Vagina (tissue), 2 donors: ENCODE results near the gene TECTA. TPM values are rescaled to one million over a fixed set of nuclear protein-coding genes. Genes with fewer than 3 reads are reported as not detected.

Experiments used
- DNase-seq, 2 donors: peaks; one replicate each; pipeline ENCODE4 v3.0.0-alpha.2; 2017; ENCODE audit errors: extremely low spot score in 2 of 2
- H3K27ac ChIP-seq: fragments of 200-600 bp; sonication (generic); one replicate; pipeline ENCODE4 v1.5.1; 2019
- H3K27me3 ChIP-seq: fragments of 200-600 bp; sonication (generic); one replicate; pipeline ENCODE4 v1.5.1; 2019
- H3K36me3 ChIP-seq, 2 donors: fragments of 200-600 bp; sonication (generic); one replicate each; pipeline ENCODE4 v1.5.1; 2017 to 2019
- H3K4me1 ChIP-seq: fragments of 200-600 bp; sonication (generic); one replicate; pipeline ENCODE4 v1.5.1; 2019
- H3K4me3 ChIP-seq, 2 donors: fragments of 200-600 bp; sonication (generic); 1 replicate in 1 of 2; 2 replicates in 1 of 2; pipeline ENCODE4 v1.5.1; 2016 to 2019
- H3K9me3 ChIP-seq: fragments of 200-600 bp; sonication (generic); one replicate; pipeline ENCODE4 v1.5.1; 2019
- POLR2A ChIP-seq, 2 donors: fragments of 450-650 bp; IDR thresholded peaks; one replicate each; pipeline ENCODE4 v1.6.1; 2017; ENCODE audit warnings: antibody characterized with exemption in 2 of 2, mild to moderate bottlenecking in 2 of 2, moderate library complexity in 2 of 2
- POLR2AphosphoS5 ChIP-seq, 2 donors: sonication (generic); formaldehyde crosslinking; IDR thresholded peaks; one replicate each; pipeline ENCODE4 v1.9.0; 2017; ENCODE audit warnings: antibody characterized with exemption in 2 of 2, mild to moderate bottlenecking in 2 of 2, low read depth in 1 of 2; ENCODE audit not compliant: insufficient read depth in 1 of 2
- intact Hi-C: fragments of 100-400 bp; cut with DNase I; formaldehyde crosslinking; loops from one replicate; pipeline ENCODE4 v1.15.1; 2023
- total RNA-seq: library from RNA; depleted of rRNA; stranded (reverse); fragments of >200 nt; gene quantifications from one replicate; pipeline ENCODE4 v1.2.3, GENCODE V29; 2016
- TF ChIP-seq, protein P1 (sequence below), 3 experiments: fragments of 450-650 bp in 2 of 3; fragments of 200-600 bp in 1 of 3; sonication (generic) in 1 of 3; IDR thresholded peaks; one replicate each; pipeline ENCODE4 v1.5.1; 2017 to 2019; ENCODE audit warnings: antibody characterized with exemption in 3 of 3, mild to moderate bottlenecking in 2 of 3, moderate library complexity in 2 of 3

Gene TECTA
- total RNA-seq, 1 donor from 2014 or later, result 1.2 TPM

- no peaks in the 10 kb centered on the region for H3K27me3 ChIP-seq
- TF ChIP-seq, protein P1, sequence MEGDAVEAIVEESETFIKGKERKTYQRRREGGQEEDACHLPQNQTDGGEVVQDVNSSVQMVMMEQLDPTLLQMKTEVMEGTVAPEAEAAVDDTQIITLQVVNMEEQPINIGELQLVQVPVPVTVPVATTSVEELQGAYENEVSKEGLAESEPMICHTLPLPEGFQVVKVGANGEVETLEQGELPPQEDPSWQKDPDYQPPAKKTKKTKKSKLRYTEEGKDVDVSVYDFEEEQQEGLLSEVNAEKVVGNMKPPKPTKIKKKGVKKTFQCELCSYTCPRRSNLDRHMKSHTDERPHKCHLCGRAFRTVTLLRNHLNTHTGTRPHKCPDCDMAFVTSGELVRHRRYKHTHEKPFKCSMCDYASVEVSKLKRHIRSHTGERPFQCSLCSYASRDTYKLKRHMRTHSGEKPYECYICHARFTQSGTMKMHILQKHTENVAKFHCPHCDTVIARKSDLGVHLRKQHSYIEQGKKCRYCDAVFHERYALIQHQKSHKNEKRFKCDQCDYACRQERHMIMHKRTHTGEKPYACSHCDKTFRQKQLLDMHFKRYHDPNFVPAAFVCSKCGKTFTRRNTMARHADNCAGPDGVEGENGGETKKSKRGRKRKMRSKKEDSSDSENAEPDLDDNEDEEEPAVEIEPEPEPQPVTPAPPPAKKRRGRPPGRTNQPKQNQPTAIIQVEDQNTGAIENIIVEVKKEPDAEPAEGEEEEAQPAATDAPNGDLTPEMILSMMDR (IDR thresholded peaks at IDR 0.05), result no peak
- no peak for TF ChIP-seq POLR2AphosphoS5 (IDR thresholded peaks at IDR 0.05; ENCODE audit: insufficient read depth in 1 of 2, low read depth in 1 of 2)
- no peak for TF ChIP-seq POLR2A (IDR thresholded peaks at IDR 0.05)
Measured at GRCh38 chr11:121117788-121118187, 16.7 kb downstream of the TECTA start.

DNA sequence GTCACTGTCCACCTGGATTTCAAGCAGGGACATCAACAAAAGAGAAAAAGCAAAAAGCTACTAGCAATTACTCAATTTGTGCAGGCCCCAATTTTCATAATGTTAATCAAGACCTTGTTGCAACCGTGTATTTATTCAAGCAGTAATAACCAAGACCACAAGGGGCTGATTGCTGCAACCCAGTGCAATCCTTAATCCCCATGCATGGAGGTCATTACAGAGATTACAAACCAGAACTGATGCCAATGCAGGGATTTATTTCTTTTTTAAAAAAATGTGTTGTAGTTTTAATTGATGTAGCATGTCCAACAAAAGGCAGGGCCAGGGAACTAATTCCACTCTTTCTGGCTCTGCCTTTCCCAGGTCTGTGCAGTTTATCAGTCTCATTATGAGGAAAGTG is 18.4 kb downstream of the TECTA start:
- Histone ChIP-seq H3K27me3 (no peaks in the 10 kb centered on the region), H3K4me1 (no peaks in the 10 kb centered on the region), H3K4me3 (no peak overlapping the region), H3K27ac (no peak overlapping the region), H3K9me3 (no peaks in the 10 kb centered on the region), H3K36me3 (no peaks in the 10 kb centered on the region)
- no peak for TF ChIP-seq POLR2AphosphoS5 (IDR thresholded peaks at IDR 0.05; ENCODE audit: insufficient read depth in 1 of 2, low read depth in 1 of 2)
- TF ChIP-seq, protein P1 (IDR thresholded peaks at IDR 0.05), result no peak
- TF ChIP-seq POLR2A (IDR thresholded peaks at IDR 0.05), result no peak
- DNase-seq, result no peak
- intact Hi-C loops, result no loop called here

More at GRCh38 chr11:121117788-121118187, 16.7 kb downstream of the TECTA start:
- no peak overlapping the region for H3K4me3 ChIP-seq
- intact Hi-C loops, result no loop called here
- no peak for DNase-seq
- no peaks in the 10 kb centered on the region for H3K9me3 ChIP-seq
- H3K36me3 ChIP-seq, result no peaks in the 10 kb centered on the region
- H3K4me1 ChIP-seq, result no peaks in the 10 kb centered on the region
- H3K27ac ChIP-seq, result no peak overlapping the region

GRCh38 chr11:121122328-121122727 is 21.3 kb downstream of the TECTA start:
- no peaks in the 10 kb centered on the region for H3K9me3 ChIP-seq
- intact Hi-C loops, result no loop called here
- H3K4me3 ChIP-seq, result no peak overlapping the region
- DNase-seq, result no peak
- no peaks in the 10 kb centered on the region for H3K36me3 ChIP-seq
- TF ChIP-seq, protein P1 (IDR thresholded peaks at IDR 0.05), result no peak
- TF ChIP-seq POLR2A (IDR thresholded peaks at IDR 0.05) (no peak), POLR2AphosphoS5 (IDR thresholded peaks at IDR 0.05; ENCODE audit: insufficient read depth in 1 of 2, low read depth in 1 of 2) (no peak)
- no peaks in the 10 kb centered on the region for H3K27me3 ChIP-seq
- H3K4me1 ChIP-seq, result no peaks in the 10 kb centered on the region
- no peak overlapping the region for H3K27ac ChIP-seq

GRCh38 chr11:121123496-121124069 is 22.5 kb downstream of the TECTA start:
- intact Hi-C loops, result no loop called here

GRCh38 chr11:121127809-121128208 is 26.8 kb downstream of the TECTA start:
- DNase-seq, result no peak
- H3K27ac ChIP-seq, result no peak overlapping the region
- H3K4me1 ChIP-seq, result no peaks in the 10 kb centered on the region
- TF ChIP-seq, protein P1 (IDR thresholded peaks at IDR 0.05), result no peak
- TF ChIP-seq POLR2A (IDR thresholded peaks at IDR 0.05), result no peak
- TF ChIP-seq POLR2AphosphoS5 (IDR thresholded peaks at IDR 0.05; ENCODE audit: insufficient read depth in 1 of 2, low read depth in 1 of 2), result no peak
- H3K27me3 ChIP-seq, result no peaks in the 10 kb centered on the region
- no peaks in the 10 kb centered on the region for H3K36me3 ChIP-seq
- intact Hi-C loops, result no loop called here
- no peaks in the 10 kb centered on the region for H3K9me3 ChIP-seq
- no peak overlapping the region for H3K4me3 ChIP-seq

More at GRCh38 chr11:121123496-121124069, 22.5 kb downstream of the TECTA start:
- Histone ChIP-seq H3K9me3 (no peaks in the 10 kb centered on the region), H3K4me3 (no peak overlapping the region), H3K27me3 (no peaks in the 10 kb centered on the region), H3K36me3 (no peaks in the 10 kb centered on the region), H3K4me1 (no peaks in the 10 kb centered on the region), H3K27ac (no peak overlapping the region)
- DNase-seq, result no peak
- TF ChIP-seq POLR2A (IDR thresholded peaks at IDR 0.05), result no peak
- TF ChIP-seq, protein P1 (IDR thresholded peaks at IDR 0.05), result no peak
- TF ChIP-seq POLR2AphosphoS5 (IDR thresholded peaks at IDR 0.05; ENCODE audit: insufficient read depth in 1 of 2, low read depth in 1 of 2), result no peak
